K562 (cell line): ENCODE data around the gene FCAR.

Source experiments
- ZNF695 ChIP-seq: fragments of 450-650 bp; formaldehyde crosslinking; IDR thresholded peaks from 2 replicates; pipeline ENCODE4 v1.4.0; 2020; ENCODE audit warnings: mild to moderate bottlenecking, moderate library complexity
- TF ChIP-seq, protein P1 (sequence below): sonication (generic); formaldehyde crosslinking; IDR thresholded peaks from 2 replicates; pipeline ENCODE4 v1.8.0; 2022; ENCODE audit warnings: mild to moderate bottlenecking, missing genetic modification reagents, borderline replicate concordance

DNA sequence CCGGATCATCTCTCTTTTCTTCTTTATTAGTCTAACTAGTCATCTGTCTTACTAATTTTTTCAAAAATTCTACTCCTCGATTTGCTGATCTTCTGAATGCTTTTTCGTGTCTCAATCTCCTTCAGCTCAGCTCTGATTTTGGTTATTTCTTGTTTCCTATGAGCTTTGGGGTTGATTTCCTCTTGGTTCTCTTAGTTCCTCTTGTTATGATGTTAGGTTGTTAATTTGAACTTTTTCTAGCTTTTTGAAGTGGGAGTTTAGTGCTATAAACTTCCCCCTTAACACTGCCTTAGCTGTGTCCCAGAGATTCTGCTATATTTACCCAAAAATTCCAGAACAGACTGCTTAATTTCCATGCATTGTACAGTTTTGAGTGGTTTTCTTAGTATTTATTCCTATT, 3.4 kb downstream of the FCAR start:
- TF ChIP-seq, protein P1, sequence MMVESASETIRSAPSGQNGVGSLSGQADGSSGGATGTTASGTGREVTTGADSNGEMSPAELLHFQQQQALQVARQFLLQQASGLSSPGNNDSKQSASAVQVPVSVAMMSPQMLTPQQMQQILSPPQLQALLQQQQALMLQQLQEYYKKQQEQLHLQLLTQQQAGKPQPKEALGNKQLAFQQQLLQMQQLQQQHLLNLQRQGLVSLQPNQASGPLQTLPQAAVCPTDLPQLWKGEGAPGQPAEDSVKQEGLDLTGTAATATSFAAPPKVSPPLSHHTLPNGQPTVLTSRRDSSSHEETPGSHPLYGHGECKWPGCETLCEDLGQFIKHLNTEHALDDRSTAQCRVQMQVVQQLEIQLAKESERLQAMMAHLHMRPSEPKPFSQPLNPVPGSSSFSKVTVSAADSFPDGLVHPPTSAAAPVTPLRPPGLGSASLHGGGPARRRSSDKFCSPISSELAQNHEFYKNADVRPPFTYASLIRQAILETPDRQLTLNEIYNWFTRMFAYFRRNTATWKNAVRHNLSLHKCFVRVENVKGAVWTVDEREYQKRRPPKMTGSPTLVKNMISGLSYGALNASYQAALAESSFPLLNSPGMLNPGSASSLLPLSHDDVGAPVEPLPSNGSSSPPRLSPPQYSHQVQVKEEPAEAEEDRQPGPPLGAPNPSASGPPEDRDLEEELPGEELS (CRISPR knock-in tag), result no peak
- no peak for TF ChIP-seq ZNF695 (CRISPR knock-in tag)
